Thoracic aorta (tissue), 2 donors: Measurements from ENCODE around the gene CNTNAP2. TPM values are rescaled to one million over a fixed set of nuclear protein-coding genes. Genes with fewer than 3 reads are reported as not detected.

Experiments
- ATAC-seq: fragments of 150-250 bp; one replicate; pipeline ENCODE4 v1.8.0; 2017; ENCODE audit warnings: low read depth; ENCODE audit not compliant: insufficient number of reproducible peaks, low FRiP score
- DNase-seq: peaks from one replicate; pipeline ENCODE4 v3.0.0-alpha.2; 2020; ENCODE audit warnings: low spot score
- H3K27ac ChIP-seq, 2 donors: fragments of 200-600 bp; sonication (generic); 1 replicate in 1 of 2; 2 replicates in 1 of 2; pipeline ENCODE4 v1.5.1; 2016; ENCODE audit warnings: mild to moderate bottlenecking in 2 of 2, moderate library complexity in 2 of 2
- H3K27me3 ChIP-seq: fragments of 200-600 bp; sonication (generic); replicated peaks from 2 replicates; pipeline ENCODE4 v1.6.0; 2016; ENCODE audit warnings: mild to moderate bottlenecking; ENCODE audit not compliant: insufficient read depth
- H3K36me3 ChIP-seq: fragments of 200-600 bp; sonication (generic); one replicate; pipeline ENCODE4 v1.5.1; 2016
- H3K4me1 ChIP-seq, 2 donors: fragments of 200-600 bp; sonication (generic); 1 replicate in 1 of 2; 2 replicates in 1 of 2; pipeline versions ENCODE4 v1.5.1 to v1.6.0; 2016; ENCODE audit warnings: low read depth in 2 of 2, mild to moderate bottlenecking in 1 of 2; ENCODE audit not compliant: control insufficient read depth in 1 of 2
- H3K4me3 ChIP-seq: fragments of 200-600 bp; sonication (generic); 2 replicates; pipeline ENCODE4 v1.5.1; 2016; ENCODE audit warnings: mild to moderate bottlenecking
- H3K9me3 ChIP-seq: fragments of 200-600 bp; sonication (generic); 2 replicates; pipeline ENCODE4 v1.5.1; 2016
- CTCF ChIP-seq: fragments of 200-600 bp; sonication (generic); IDR thresholded peaks from one replicate; pipeline ENCODE4 v1.5.1; 2019; ENCODE audit warnings: antibody characterized with exemption
- total RNA-seq, 2 donors: library from RNA; depleted of rRNA; stranded (reverse); fragments of >200 nt; gene quantifications; one replicate each; pipeline versions ENCODE4 v1.1.0 to v1.2.3, GENCODE V29; 2016

CNTNAP2 gene
- total RNA-seq, 2 donors from 2014 or later = not detected

DNA sequence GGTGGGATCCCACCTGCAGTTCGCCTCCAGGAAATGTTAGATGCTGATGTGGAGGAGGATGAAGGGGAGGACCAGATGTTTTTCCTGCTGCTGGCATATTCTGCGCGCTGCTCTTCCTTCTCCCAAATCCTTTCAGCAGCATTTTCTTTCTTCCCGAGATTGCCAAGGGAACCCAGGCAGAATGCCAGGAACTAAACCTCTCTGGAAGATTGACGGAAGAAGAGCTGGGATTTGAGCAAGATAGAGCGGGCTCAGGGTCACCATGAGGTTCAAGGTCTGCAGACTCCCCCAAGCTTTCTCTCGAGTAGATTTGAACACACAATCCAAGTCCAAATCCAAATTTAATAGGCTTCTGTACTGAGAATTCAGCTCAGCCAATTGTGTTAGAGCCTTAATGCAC lies 2128.8 kb downstream of the CNTNAP2 start:
- H3K9me3 ChIP-seq = no peaks in the 10 kb centered on the region
- TF ChIP-seq CTCF = no peak

DNA sequence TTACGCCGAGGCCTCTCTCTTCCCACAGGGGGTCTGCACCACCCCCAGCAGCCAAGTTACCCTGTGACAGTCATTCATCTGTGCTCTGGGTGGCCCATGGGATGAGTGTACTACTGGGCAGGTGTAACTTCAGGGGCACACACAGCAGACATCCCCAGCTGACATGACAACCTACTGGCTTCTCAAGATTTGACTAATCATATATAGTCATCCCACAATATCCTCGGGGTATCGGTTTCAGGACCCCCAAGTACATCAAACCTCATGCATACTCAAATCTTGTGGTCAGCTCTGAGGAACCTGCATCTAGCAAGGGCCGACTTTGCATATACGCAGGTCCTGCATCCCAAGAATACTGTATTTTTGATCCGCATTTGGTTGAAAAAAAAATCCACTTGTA lies 2137.0 kb downstream of the CNTNAP2 start:
- H3K9me3 ChIP-seq = no peaks in the 10 kb centered on the region
- H3K27ac ChIP-seq = no peak overlapping the region
- H3K4me3 ChIP-seq = no peak overlapping the region
- H3K36me3 ChIP-seq = no peaks in the 10 kb centered on the region
- H3K4me1 ChIP-seq = no peaks in the 10 kb centered on the region
- TF ChIP-seq CTCF = no peak
- DNase-seq = no peak
- no peak for ATAC-seq
- H3K27me3 ChIP-seq = no peaks in the 10 kb centered on the region

More for the DNA sequence above, 2128.8 kb downstream of the CNTNAP2 start:
- Histone ChIP-seq H3K27ac (no peak overlapping the region), H3K4me3 (no peak overlapping the region), H3K27me3 (no peaks in the 10 kb centered on the region), H3K4me1 (peaks cover 0 to 5% of the 10 kb centered on the region in 2 donors), H3K36me3 (no peaks in the 10 kb centered on the region)
- ATAC-seq (no peak), DNase-seq (no peak)

DNA sequence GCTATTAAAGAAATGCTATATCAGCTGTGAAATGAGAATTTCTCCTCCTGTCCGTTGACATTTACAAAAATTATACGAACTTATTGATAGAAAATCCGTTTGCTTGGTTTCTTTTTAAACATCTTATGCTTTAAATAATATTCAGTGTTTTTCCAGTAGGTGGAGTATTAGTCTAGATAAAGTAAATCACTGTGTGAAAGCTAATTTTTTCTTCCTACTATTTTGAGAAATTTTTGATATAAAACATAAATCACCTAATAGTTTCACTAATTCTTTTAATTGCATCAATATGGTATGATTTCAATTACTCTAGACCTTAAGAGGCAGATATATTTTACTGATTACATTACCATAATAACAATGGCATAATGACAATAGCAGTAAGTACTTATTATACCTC lies 2138.7 kb downstream of the CNTNAP2 start:
- H3K27ac ChIP-seq = no peak overlapping the region
- DNase-seq = no peak
- H3K9me3 ChIP-seq = no peaks in the 10 kb centered on the region
- TF ChIP-seq CTCF = peak; percentile 9
- ATAC-seq = no peak
- H3K4me3 ChIP-seq = no peak overlapping the region
- no peaks in the 10 kb centered on the region for H3K27me3 ChIP-seq
- H3K4me1 ChIP-seq = no peaks in the 10 kb centered on the region
- no peaks in the 10 kb centered on the region for H3K36me3 ChIP-seq

- no peak overlapping the region for H3K27ac ChIP-seq
- no peaks in the 10 kb centered on the region for H3K27me3 ChIP-seq
- H3K9me3 ChIP-seq = no peaks in the 10 kb centered on the region
- no peak for ATAC-seq
- H3K36me3 ChIP-seq = no peaks in the 10 kb centered on the region
- no peak for DNase-seq
- no peak overlapping the region for H3K4me3 ChIP-seq
- no peak for TF ChIP-seq CTCF
- no peaks in the 10 kb centered on the region for H3K4me1 ChIP-seq
Observed at GRCh38 chr7:148256433-148256832, 2139.8 kb downstream of the CNTNAP2 start.

DNA sequence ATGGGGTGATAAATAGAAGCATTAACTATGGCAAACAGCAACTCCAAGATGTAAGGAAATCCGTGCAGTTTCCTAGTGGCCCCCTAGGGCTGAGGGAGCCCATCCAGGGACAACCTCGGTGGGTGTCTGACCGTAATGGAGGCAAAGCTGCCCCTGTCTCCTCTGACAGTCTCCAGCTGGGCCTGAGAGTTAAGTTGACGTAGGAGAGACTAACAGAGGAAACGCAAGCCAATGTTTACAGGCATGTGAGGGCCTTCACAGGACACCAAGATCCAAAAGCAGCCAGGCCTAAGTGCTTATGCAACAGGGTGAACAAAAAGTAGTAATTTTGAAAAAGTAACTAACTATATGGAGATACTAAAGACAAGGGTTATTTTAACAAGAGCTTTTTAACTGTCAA lies 2144.0 kb downstream of the CNTNAP2 start:
- no peak for ATAC-seq

More for the DNA sequence above, 2144.0 kb downstream of the CNTNAP2 start:
- DNase-seq = no peak
- Histone ChIP-seq H3K27ac (no peak overlapping the region), H3K9me3 (no peaks in the 10 kb centered on the region), H3K27me3 (no peaks in the 10 kb centered on the region), H3K4me3 (no peak overlapping the region), H3K4me1 (peaks cover 0 to 2% of the 10 kb centered on the region in 2 donors), H3K36me3 (no peaks in the 10 kb centered on the region)
- TF ChIP-seq CTCF = no peak
